ENCODE results near the gene PARVA.

DNA sequence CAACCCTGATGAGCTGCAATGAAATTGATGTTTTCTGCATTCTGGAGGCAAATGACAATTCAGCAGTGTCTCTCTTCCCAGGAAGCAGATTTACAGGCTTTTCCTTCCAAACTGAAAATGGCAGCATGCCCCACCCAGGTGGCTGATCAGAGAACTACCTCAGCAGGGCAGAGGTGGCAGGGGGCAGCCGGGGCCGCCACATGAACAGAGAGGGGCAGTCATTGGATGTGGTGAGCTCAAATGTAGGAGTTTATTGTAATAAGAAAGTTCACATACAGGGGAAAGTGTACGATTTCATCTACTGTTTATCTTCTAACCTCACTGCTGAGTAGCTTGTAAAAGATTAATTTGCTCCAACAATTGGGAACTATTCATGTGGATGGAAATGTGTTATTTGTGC lies 15.7 kb upstream of the PARVA start:
- TF ChIP-seq, protein P1, sequence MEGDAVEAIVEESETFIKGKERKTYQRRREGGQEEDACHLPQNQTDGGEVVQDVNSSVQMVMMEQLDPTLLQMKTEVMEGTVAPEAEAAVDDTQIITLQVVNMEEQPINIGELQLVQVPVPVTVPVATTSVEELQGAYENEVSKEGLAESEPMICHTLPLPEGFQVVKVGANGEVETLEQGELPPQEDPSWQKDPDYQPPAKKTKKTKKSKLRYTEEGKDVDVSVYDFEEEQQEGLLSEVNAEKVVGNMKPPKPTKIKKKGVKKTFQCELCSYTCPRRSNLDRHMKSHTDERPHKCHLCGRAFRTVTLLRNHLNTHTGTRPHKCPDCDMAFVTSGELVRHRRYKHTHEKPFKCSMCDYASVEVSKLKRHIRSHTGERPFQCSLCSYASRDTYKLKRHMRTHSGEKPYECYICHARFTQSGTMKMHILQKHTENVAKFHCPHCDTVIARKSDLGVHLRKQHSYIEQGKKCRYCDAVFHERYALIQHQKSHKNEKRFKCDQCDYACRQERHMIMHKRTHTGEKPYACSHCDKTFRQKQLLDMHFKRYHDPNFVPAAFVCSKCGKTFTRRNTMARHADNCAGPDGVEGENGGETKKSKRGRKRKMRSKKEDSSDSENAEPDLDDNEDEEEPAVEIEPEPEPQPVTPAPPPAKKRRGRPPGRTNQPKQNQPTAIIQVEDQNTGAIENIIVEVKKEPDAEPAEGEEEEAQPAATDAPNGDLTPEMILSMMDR (IDR thresholded peaks at IDR 0.05) = no peak
- no peak for TF ChIP-seq POLR2A (IDR thresholded peaks at IDR 0.05)
- TF ChIP-seq EP300 (IDR thresholded peaks at IDR 0.05) = no peak
